GM21423 (cell line): ENCODE results near the gene ARNT2.

Experiments
- ATAC-seq: cut with Tn5 transposase; IDR thresholded peaks from one replicate; pipeline ENCODE4 v1.9.1; 2021; ENCODE audit warnings: mild to moderate bottlenecking, moderate library complexity; ENCODE audit not compliant: unreplicated experiment

The ARNT2 gene

GRCh38 chr15:80550219-80550907 lies 146.2 kb downstream of the ARNT2 start:
- ATAC-seq = peak; percentile 48

GRCh38 chr15:80550908-80551260 lies 146.7 kb downstream of the ARNT2 start:
- peak; percentile 22 for ATAC-seq

GRCh38 chr15:80551348-80551747 lies 147.2 kb downstream of the ARNT2 start:
- no peak for ATAC-seq

GRCh38 chr15:80554560-80554959 lies 150.4 kb downstream of the ARNT2 start:
- ATAC-seq = no peak

- ATAC-seq = no peak
Measured at GRCh38 chr15:80556694-80557367, 152.6 kb downstream of the ARNT2 start.

GRCh38 chr15:80557441-80558234 lies 153.5 kb downstream of the ARNT2 start:
- ATAC-seq = no peak

- no peak for ATAC-seq
Measured at GRCh38 chr15:80558631-80559319, 154.6 kb downstream of the ARNT2 start.

GRCh38 chr15:80559320-80559693 lies 155.1 kb downstream of the ARNT2 start:
- ATAC-seq = no peak

GRCh38 chr15:80559761-80560160 lies 155.6 kb downstream of the ARNT2 start:
- ATAC-seq = no peak

GRCh38 chr15:80560601-80561400 lies 156.6 kb downstream of the ARNT2 start:
- ATAC-seq = no peak

GRCh38 chr15:80561500-80561899 lies 157.3 kb downstream of the ARNT2 start:
- ATAC-seq = no peak

GRCh38 chr15:80562033-80562432 lies 157.9 kb downstream of the ARNT2 start:
- no peak for ATAC-seq

GRCh38 chr15:80562846-80563245 lies 158.7 kb downstream of the ARNT2 start:
- no peak for ATAC-seq

- ATAC-seq = no peak
Measured at GRCh38 chr15:80563372-80563997, 159.3 kb downstream of the ARNT2 start.

GRCh38 chr15:80564056-80564455 lies 159.9 kb downstream of the ARNT2 start:
- ATAC-seq = no peak

- ATAC-seq = no peak
Measured at GRCh38 chr15:80565398-80565797, 161.2 kb downstream of the ARNT2 start.

GRCh38 chr15:80565988-80566387 lies 161.8 kb downstream of the ARNT2 start:
- no peak for ATAC-seq

GRCh38 chr15:80567721-80568157 lies 163.6 kb downstream of the ARNT2 start:
- no peak for ATAC-seq

- no peak for ATAC-seq
Measured at GRCh38 chr15:80568298-80568697, 164.1 kb downstream of the ARNT2 start.
